GM21825 (cell line): Measurements from ENCODE around the gene XKR3.
"Not testable (repeated sequence)": the region's sequence is repeated elsewhere in the genome, so short reads cannot be mapped to it uniquely, and the experiment has no call there.

Experiments
- ATAC-seq: cut with Tn5 transposase; IDR thresholded peaks from one replicate; pipeline ENCODE4 v1.9.1; 2021; ENCODE audit warnings: mild to moderate bottlenecking, moderate library complexity; ENCODE audit not compliant: unreplicated experiment

Gene XKR3

DNA sequence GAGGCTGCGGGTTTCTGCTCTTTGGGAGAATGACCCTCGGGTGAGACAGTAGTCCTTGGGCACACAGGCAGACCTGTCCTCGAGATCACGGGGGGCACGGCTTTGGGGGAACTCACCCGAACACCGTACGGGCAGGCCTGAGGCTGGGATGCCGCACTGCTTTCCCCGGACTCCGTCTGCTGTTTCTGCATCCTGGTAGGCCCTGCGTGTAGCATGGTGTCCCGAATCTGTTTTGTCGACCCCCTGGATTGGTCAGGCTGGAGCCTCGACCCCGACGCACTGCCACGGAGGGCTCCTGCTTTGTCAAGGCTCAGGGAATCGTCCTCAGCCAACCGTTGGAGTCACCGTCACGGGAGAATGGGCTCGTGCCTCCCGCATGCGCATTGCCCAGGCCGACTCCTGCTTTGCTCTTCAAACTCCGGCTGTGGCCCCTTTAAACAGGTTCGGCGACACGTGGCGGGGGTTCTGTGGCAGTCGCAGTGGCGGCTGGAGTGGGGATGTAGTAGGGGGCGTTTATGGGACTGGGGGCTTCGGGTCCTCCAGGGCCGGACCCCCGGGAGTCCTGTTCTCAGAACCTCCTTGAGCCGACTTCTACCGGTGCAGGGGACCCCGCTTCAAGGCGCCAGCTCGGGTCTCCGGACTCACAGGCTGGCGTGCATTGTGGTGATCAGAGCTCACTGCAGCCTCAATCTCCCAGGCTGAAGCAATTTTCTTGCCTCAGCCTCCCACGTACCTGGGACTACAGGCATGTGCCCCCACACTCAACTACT, 76.9 kb downstream of the XKR3 start:
- not testable (repeated sequence) for ATAC-seq

DNA sequence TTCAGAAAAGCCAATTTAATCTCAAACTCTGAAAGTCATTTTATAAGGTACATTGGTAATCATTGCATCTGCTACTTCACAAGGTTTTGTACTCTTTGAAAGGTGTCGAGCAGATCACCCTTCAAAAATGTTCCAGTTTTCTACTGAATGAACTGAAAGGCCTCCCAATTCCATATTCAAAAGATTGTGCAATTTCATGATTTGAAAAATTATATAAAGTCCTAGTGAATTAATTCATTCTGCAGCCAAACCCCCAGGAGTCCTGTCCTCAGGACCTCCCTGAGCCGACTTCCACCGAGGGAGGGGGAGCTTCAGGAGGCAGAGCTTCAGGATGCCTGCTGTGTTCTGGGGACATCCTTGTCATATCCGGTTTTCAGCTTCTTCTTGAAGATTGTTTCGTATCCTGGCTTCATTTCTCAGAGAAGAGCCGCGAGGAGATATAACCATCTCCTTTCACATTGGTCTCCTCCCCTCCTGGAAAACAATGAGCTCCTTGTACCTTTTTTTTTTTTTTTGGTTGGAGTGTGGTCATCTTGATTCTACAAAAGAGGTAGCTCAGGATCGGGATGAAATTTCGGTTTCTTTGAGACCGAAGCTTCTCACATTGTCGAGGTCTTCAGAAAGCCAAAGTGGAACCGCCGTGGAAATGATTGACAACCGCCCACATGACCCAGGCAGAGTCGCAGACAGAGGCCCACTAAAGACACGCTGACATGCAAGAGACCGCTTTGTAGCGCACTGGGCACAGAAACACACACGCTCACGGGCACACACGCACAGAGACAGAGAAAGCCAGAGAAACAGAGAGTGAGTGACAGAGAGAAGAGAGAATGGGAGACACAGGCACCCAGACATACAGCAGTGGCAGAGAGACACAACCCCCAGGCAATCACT, 77.7 kb downstream of the XKR3 start:
- not testable (repeated sequence) for ATAC-seq

GRCh38 chr22:16734271-16734670, 90.9 kb downstream of the XKR3 start:
- not testable (repeated sequence) for ATAC-seq
